ENCODE measurements around the gene MRPL21. TPM values are rescaled to one million over a fixed set of nuclear protein-coding genes. Genes with fewer than 3 reads are reported as not detected.

The MRPL21 gene
- total RNA-seq, 1 experiment from 2014 or later = 179 TPM

- TF ChIP-seq CTCF (IDR thresholded peaks at IDR 0.05; ENCODE audit: insufficient read depth in 1 of 2, low read depth in 1 of 2, low read length in 1 of 2, severe bottlenecking in 1 of 2, unreplicated experiment in 1 of 2) = no peak
- ChIA-PET CTCF (no interaction called here), POLR2A (no interaction called here)
- Histone ChIP-seq H3K4me1 (no peaks in the 10 kb centered on the region), H3K4me3 (ENCODE audit: low read depth, low read length) (no peak overlapping the region), H3K27me3 (replicated peaks; ENCODE audit: control insufficient read depth, insufficient read depth, low read length) (no peaks in the 10 kb centered on the region), H3K36me3 (ENCODE audit: control insufficient read depth, insufficient read depth, low read length) (no peaks in the 10 kb centered on the region; the same call in 1 of the 2 replicates), H3K9me3 (no peaks in the 10 kb centered on the region)
- BruUV-seq (replicated peaks) = no TSS peak
- Mint-ChIP-seq H3K4me3 (ENCODE audit: unreplicated experiment) (no peak overlapping the region), H3K27ac (ENCODE audit: unreplicated experiment) (no peak overlapping the region), H3K4me1 (ENCODE audit: low read depth, unreplicated experiment) (no peaks in the 10 kb centered on the region), H3K9me3 (ENCODE audit: unreplicated experiment) (no peaks in the 10 kb centered on the region), H3K27me3 (ENCODE audit: insufficient read depth, unreplicated experiment) (peaks cover 3% of the 10 kb centered on the region), H3K36me3 (ENCODE audit: insufficient read depth, unreplicated experiment) (no peaks in the 10 kb centered on the region)
- intact Hi-C loops (cut with micrococcal nuclease; ENCODE audit: unreplicated experiment) = no loop called here
- DNase-seq = no peak
Observed at GRCh38 chr11:68947151-68947550, 43.5 kb upstream of the MRPL21 start.

GRCh38 chr11:68946416-68947090, 42.9 kb upstream of the MRPL21 start:
- intact Hi-C loops (cut with micrococcal nuclease; ENCODE audit: unreplicated experiment) = no loop called here
- Mint-ChIP-seq H3K27ac (ENCODE audit: unreplicated experiment) (no peak overlapping the region), H3K36me3 (ENCODE audit: insufficient read depth, unreplicated experiment) (no peaks in the 10 kb centered on the region), H3K4me3 (ENCODE audit: unreplicated experiment) (no peak overlapping the region), H3K4me1 (ENCODE audit: low read depth, unreplicated experiment) (no peaks in the 10 kb centered on the region), H3K9me3 (ENCODE audit: unreplicated experiment) (no peaks in the 10 kb centered on the region), H3K27me3 (ENCODE audit: insufficient read depth, unreplicated experiment) (peaks cover 3% of the 10 kb centered on the region)
- no TSS peak for BruUV-seq (replicated peaks)
- ChIA-PET POLR2A (no interaction called here), CTCF (interaction anchor here (0.6 kb wide), 1 partner anchor 1850 kb away, joined by 3 read pairs; no protein-coding TSS in a partner anchor)
- Histone ChIP-seq H3K36me3 (ENCODE audit: control insufficient read depth, insufficient read depth, low read length) (no peaks in the 10 kb centered on the region; the same call in none of the 2 replicates), H3K4me1 (no peaks in the 10 kb centered on the region), H3K27me3 (replicated peaks; ENCODE audit: control insufficient read depth, insufficient read depth, low read length) (no peaks in the 10 kb centered on the region), H3K4me3 (ENCODE audit: low read depth, low read length) (no peak overlapping the region), H3K9me3 (no peaks in the 10 kb centered on the region)
- no peak for TF ChIP-seq CTCF (IDR thresholded peaks at IDR 0.05; ENCODE audit: insufficient read depth in 1 of 2, low read depth in 1 of 2, low read length in 1 of 2, severe bottlenecking in 1 of 2, unreplicated experiment in 1 of 2)
- no peak for DNase-seq

GRCh38 chr11:68942751-68943271, 39.2 kb upstream of the MRPL21 start:
- intact Hi-C loops (cut with micrococcal nuclease; ENCODE audit: unreplicated experiment) = no loop called here
- no peaks in the 10 kb centered on the region for H3K9me3 ChIP-seq
- peaks cover 3% of the 10 kb centered on the region for H3K36me3 ChIP-seq (ENCODE audit: control insufficient read depth, insufficient read depth, low read length)
- H3K4me3 ChIP-seq (ENCODE audit: low read depth, low read length) = no peak overlapping the region
- Mint-ChIP-seq H3K27ac (ENCODE audit: unreplicated experiment) (no peak overlapping the region), H3K9me3 (ENCODE audit: unreplicated experiment) (no peaks in the 10 kb centered on the region), H3K4me3 (ENCODE audit: unreplicated experiment) (no peak overlapping the region), H3K36me3 (ENCODE audit: insufficient read depth, unreplicated experiment) (peaks cover 24% of the 10 kb centered on the region), H3K4me1 (ENCODE audit: low read depth, unreplicated experiment) (no peaks in the 10 kb centered on the region), H3K27me3 (ENCODE audit: insufficient read depth, unreplicated experiment) (no peaks in the 10 kb centered on the region)
- no peaks in the 10 kb centered on the region for H3K27me3 ChIP-seq (replicated peaks; ENCODE audit: control insufficient read depth, insufficient read depth, low read length)
- ChIA-PET CTCF (no interaction called here), POLR2A (no interaction called here)
- no peak for TF ChIP-seq CTCF (IDR thresholded peaks at IDR 0.05; ENCODE audit: insufficient read depth in 1 of 2, low read depth in 1 of 2, low read length in 1 of 2, severe bottlenecking in 1 of 2, unreplicated experiment in 1 of 2)
- H3K4me1 ChIP-seq = no peaks in the 10 kb centered on the region
- no peak for DNase-seq
- no TSS peak for BruUV-seq (replicated peaks)
